ENCODE data around the gene C5orf15.

Gene C5orf15

GRCh38 chr5:133916479-133916878, 51.9 kb downstream of the C5orf15 start:
- no peak for TF ChIP-seq TCF12 (IDR thresholded peaks at IDR 0.05; ENCODE audit: low read depth)
- TF ChIP-seq, protein P1, sequence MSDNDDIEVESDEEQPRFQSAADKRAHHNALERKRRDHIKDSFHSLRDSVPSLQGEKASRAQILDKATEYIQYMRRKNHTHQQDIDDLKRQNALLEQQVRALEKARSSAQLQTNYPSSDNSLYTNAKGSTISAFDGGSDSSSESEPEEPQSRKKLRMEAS (IDR thresholded peaks at IDR 0.05): no peak
- TF ChIP-seq, protein P2, sequence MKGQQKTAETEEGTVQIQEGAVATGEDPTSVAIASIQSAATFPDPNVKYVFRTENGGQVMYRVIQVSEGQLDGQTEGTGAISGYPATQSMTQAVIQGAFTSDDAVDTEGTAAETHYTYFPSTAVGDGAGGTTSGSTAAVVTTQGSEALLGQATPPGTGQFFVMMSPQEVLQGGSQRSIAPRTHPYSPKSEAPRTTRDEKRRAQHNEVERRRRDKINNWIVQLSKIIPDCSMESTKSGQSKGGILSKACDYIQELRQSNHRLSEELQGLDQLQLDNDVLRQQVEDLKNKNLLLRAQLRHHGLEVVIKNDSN (IDR thresholded peaks at IDR 0.05): no peak
- no peak for TF ChIP-seq TEAD4 (IDR thresholded peaks at IDR 0.05)
- no peak for TF ChIP-seq FOXM1 (IDR thresholded peaks at IDR 0.05; ENCODE audit: borderline replicate concordance, low read depth)
- TF ChIP-seq CEBPB (IDR thresholded peaks at IDR 0.05): no peak
- TF ChIP-seq CREB1 (IDR thresholded peaks at IDR 0.05; ENCODE audit: low read depth): no peak

DNA sequence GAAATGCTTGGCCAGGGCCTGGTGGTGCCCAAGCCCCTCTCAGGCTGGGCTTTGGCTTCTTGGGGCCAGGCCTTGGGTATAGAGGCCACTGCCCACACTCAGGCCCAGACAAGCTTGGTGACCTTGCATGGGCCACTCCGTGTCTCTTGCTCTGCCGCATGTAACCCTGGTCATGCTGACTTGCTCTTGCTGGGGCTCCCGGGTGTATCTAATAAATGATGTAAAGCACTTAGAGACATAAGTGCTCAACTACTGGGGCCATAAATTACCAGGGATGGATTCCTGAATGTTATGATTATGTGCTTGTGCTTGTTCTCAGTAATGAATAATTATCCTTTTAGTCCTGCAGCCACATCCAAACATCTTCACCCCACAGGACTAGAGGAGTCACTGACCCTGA, 54.0 kb downstream of the C5orf15 start:
- TF ChIP-seq TEAD4 (IDR thresholded peaks at IDR 0.05) (no peak), RAD21 (IDR thresholded peaks at IDR 0.05; ENCODE audit: low read depth) (no peak), YY1 (IDR thresholded peaks at IDR 0.05; ENCODE audit: low read depth) (no peak), CEBPB (IDR thresholded peaks at IDR 0.05) (no peak), ZBTB7A (IDR thresholded peaks at IDR 0.05; ENCODE audit: low read depth) (no peak), TAF1 (IDR thresholded peaks at IDR 0.05; ENCODE audit: low read depth) (no peak), NFIC (IDR thresholded peaks at IDR 0.05) (no peak), EGR1 (IDR thresholded peaks at IDR 0.05) (no peak), EP300 (IDR thresholded peaks at IDR 0.05; ENCODE audit: borderline replicate concordance) (no peak), REST (IDR thresholded peaks at IDR 0.05; ENCODE audit: low read depth) (no peak), TCF12 (IDR thresholded peaks at IDR 0.05; ENCODE audit: low read depth) (no peak), CREB1 (IDR thresholded peaks at IDR 0.05; ENCODE audit: low read depth) (no peak), FOXM1 (IDR thresholded peaks at IDR 0.05; ENCODE audit: borderline replicate concordance, low read depth) (no peak)
- TF ChIP-seq, protein P2 (IDR thresholded peaks at IDR 0.05): no peak
- TF ChIP-seq, protein P1 (IDR thresholded peaks at IDR 0.05): no peak

- TF ChIP-seq RAD21 (IDR thresholded peaks at IDR 0.05; ENCODE audit: low read depth) (no peak), YY1 (IDR thresholded peaks at IDR 0.05; ENCODE audit: low read depth) (no peak), TCF12 (IDR thresholded peaks at IDR 0.05; ENCODE audit: low read depth) (no peak), CREB1 (IDR thresholded peaks at IDR 0.05; ENCODE audit: low read depth) (no peak), TAF1 (IDR thresholded peaks at IDR 0.05; ENCODE audit: low read depth) (no peak), NFIC (IDR thresholded peaks at IDR 0.05) (no peak), FOXM1 (IDR thresholded peaks at IDR 0.05; ENCODE audit: borderline replicate concordance, low read depth) (no peak), EP300 (IDR thresholded peaks at IDR 0.05; ENCODE audit: borderline replicate concordance) (no peak), ZBTB7A (IDR thresholded peaks at IDR 0.05; ENCODE audit: low read depth) (no peak), REST (IDR thresholded peaks at IDR 0.05; ENCODE audit: low read depth) (no peak), EGR1 (IDR thresholded peaks at IDR 0.05) (no peak), CEBPB (IDR thresholded peaks at IDR 0.05) (no peak)
- TF ChIP-seq, protein P1 (IDR thresholded peaks at IDR 0.05): no peak
- TF ChIP-seq, protein P2 (IDR thresholded peaks at IDR 0.05): no peak
Observed at GRCh38 chr5:133913413-133914155, 54.8 kb downstream of the C5orf15 start.

DNA sequence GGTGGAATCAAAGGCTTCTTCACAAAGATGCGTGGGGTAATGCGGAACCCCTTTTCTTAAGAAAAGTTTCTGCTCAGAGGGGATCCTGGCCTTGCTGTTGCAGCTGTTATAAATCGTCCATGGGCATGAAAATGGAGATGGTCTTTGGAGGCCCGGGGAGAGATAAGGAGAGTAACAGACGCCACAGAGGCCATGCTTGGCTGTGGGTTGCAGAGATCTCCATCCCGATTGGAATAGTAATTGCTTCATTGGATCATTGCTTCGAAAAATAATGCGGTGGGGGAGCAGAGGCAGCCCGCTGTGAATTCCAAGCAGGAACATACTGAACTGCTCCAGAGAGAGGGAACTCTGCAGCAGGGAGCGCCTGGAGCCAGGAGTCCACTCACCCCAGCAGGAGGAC, 55.5 kb downstream of the C5orf15 start:
- TF ChIP-seq, protein P2 (IDR thresholded peaks at IDR 0.05): no peak
- no peak for TF ChIP-seq REST (IDR thresholded peaks at IDR 0.05; ENCODE audit: low read depth)
- TF ChIP-seq CEBPB (IDR thresholded peaks at IDR 0.05): no peak
- no peak for TF ChIP-seq TAF1 (IDR thresholded peaks at IDR 0.05; ENCODE audit: low read depth)
- no peak for TF ChIP-seq ZBTB7A (IDR thresholded peaks at IDR 0.05; ENCODE audit: low read depth)
